Measurements from ENCODE around the gene PRKCH.
"Not testable (repeated sequence)": the region's sequence is repeated elsewhere in the genome, so short reads cannot be mapped to it uniquely, and the experiment has no call there.

Gene PRKCH

GRCh38 chr14:61528591-61529021 is 207.2 kb downstream of the PRKCH start:
- no peak for DNase-seq (ENCODE audit: low read depth, low spot score)
- H3K9ac ChIP-seq (ENCODE audit: insufficient read length), result no peak overlapping the region
- TF ChIP-seq POLR2AphosphoS5 (IDR thresholded peaks at IDR 0.05; ENCODE audit: borderline replicate concordance, low read depth, low read length), result no peak
- TF ChIP-seq FOXP2 (optimal IDR thresholded peaks at IDR 0.05; ENCODE audit: control extremely low read depth, extremely low read length, insufficient read depth), result no peak
- TF ChIP-seq EZH2 (IDR thresholded peaks at IDR 0.05), result no peak
- no peak overlapping the region for H3K27ac ChIP-seq
- H3K4me3 ChIP-seq, result no peak overlapping the region
- no peaks in the 10 kb centered on the region for H3K36me3 ChIP-seq (ENCODE audit: insufficient read depth, low read length)
- no peaks in the 10 kb centered on the region for H3K9me3 ChIP-seq (ENCODE audit: low read depth, low read length)

GRCh38 chr14:61529360-61529759 is 208.0 kb downstream of the PRKCH start:
- H3K9me3 ChIP-seq (ENCODE audit: low read depth, low read length); DNase-seq (ENCODE audit: low read depth, low spot score); H3K4me3 ChIP-seq; H3K9ac ChIP-seq (ENCODE audit: insufficient read length); H3K36me3 ChIP-seq (ENCODE audit: insufficient read depth, low read length); H3K27ac ChIP-seq: not testable (repeated sequence)

DNA sequence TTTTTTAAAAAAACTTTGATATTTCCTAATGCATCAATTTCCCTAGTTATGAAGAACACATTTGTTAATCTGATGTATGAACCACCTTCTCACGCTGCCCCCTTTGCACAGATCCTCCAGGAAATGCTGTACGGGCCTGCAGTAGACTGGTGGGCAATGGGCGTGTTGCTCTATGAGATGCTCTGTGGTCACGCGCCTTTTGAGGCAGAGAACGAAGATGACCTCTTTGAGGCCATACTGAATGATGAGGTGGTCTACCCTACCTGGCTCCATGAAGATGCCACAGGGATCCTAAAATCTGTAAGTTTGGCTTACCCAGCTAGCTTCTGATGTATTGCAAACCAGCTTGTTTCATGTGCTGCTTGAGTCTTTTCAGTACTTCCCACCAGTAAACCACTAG is 208.9 kb downstream of the PRKCH start:
- TF ChIP-seq FOXP2 (optimal IDR thresholded peaks at IDR 0.05; ENCODE audit: control extremely low read depth, extremely low read length, insufficient read depth) (no peak), EZH2 (IDR thresholded peaks at IDR 0.05) (no peak), POLR2AphosphoS5 (IDR thresholded peaks at IDR 0.05; ENCODE audit: borderline replicate concordance, low read depth, low read length) (no peak)
- Histone ChIP-seq H3K4me3 (no peak overlapping the region), H3K36me3 (ENCODE audit: insufficient read depth, low read length) (no peaks in the 10 kb centered on the region), H3K9ac (ENCODE audit: insufficient read length) (no peak overlapping the region), H3K9me3 (ENCODE audit: low read depth, low read length) (no peaks in the 10 kb centered on the region), H3K27ac (no peak overlapping the region)
- DNase-seq (ENCODE audit: low read depth, low spot score), result no peak

DNA sequence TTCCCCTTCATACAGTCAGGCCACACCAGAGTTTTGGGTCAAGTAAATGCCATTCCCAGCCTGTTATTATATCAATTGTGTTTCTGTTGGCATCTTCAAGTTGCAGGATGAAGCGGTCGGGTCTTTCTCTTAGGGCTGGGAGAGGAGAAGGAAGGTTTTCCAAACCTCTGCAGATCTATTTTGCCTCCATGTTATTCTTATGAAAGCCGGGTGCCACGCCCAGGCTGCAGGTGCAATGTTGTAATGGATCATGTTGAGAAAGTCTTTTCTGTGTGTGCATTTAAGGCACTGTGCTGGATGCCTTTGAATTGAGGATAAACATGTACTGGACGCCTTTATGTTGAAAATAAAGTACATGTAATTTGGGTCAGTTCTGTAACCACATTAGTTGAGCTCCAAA is 209.5 kb downstream of the PRKCH start:
- no peaks in the 10 kb centered on the region for H3K36me3 ChIP-seq (ENCODE audit: insufficient read depth, low read length)
- no peak overlapping the region for H3K9ac ChIP-seq (ENCODE audit: insufficient read length)
- no peak overlapping the region for H3K27ac ChIP-seq
- H3K9me3 ChIP-seq (ENCODE audit: low read depth, low read length), result no peaks in the 10 kb centered on the region
- DNase-seq (ENCODE audit: low read depth, low spot score), result no peak
- TF ChIP-seq FOXP2 (optimal IDR thresholded peaks at IDR 0.05; ENCODE audit: control extremely low read depth, extremely low read length, insufficient read depth) (no peak), EZH2 (IDR thresholded peaks at IDR 0.05) (no peak), POLR2AphosphoS5 (IDR thresholded peaks at IDR 0.05; ENCODE audit: borderline replicate concordance, low read depth, low read length) (no peak)
- no peak overlapping the region for H3K4me3 ChIP-seq

DNA sequence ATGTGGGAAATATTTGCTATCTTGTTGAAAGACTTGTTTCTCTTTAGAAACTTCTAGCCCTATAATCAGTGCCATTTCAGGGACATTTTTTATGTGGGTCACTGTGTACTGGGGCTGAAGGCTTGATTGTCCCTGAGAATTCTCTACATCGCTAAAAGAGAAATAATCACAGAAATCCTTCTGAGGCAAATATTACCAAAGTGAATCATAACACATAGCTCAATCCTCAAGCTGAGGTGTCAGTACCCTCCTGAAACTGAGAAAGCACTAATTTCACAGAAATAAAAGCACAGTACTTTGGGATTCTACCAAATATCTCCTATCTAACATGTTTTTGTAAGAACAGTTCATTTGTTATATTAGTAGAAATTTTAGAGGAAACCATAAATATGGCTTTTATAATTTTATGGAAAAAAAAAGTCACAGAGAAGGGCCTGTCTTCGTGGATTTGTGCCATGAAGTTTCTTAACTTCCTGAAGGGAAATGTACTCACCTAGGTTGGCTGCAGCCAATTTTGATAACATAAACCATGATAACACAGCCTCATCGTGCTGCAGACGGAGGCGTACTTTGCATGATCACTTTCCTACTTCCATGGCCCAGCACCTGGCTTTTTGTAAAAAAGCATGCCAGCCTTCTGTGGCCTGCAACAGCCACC is 210.2 kb downstream of the PRKCH start:
- Histone ChIP-seq H3K27ac (no peak overlapping the region), H3K36me3 (ENCODE audit: insufficient read depth, low read length) (no peaks in the 10 kb centered on the region), H3K4me3 (no peak overlapping the region), H3K9me3 (ENCODE audit: low read depth, low read length) (no peaks in the 10 kb centered on the region), H3K9ac (ENCODE audit: insufficient read length) (no peak overlapping the region)
- no peak for DNase-seq (ENCODE audit: low read depth, low spot score)
- TF ChIP-seq POLR2AphosphoS5 (IDR thresholded peaks at IDR 0.05; ENCODE audit: borderline replicate concordance, low read depth, low read length), result no peak
- TF ChIP-seq FOXP2 (optimal IDR thresholded peaks at IDR 0.05; ENCODE audit: control extremely low read depth, extremely low read length, insufficient read depth), result no peak
- TF ChIP-seq EZH2 (IDR thresholded peaks at IDR 0.05), result no peak

DNA sequence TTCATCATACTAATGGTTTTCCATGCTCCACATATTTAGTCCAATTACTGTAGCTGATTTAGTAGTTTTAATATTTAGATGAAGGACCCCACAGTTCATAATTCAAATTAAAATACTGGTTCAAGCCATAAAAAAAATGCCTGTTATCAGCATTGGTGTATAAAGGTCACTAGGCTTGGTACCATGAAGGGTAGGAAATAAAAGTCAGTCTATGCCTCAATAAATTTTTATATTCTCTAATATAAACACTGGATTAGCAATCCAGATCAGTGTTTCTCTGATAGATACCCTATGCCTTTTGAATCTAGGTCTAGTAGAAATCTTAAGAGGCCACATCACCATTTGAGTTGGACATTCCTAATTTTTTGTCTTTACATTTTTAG is 210.7 kb downstream of the PRKCH start:
- Histone ChIP-seq H3K4me3 (no peak overlapping the region), H3K36me3 (ENCODE audit: insufficient read depth, low read length) (no peaks in the 10 kb centered on the region), H3K9me3 (ENCODE audit: low read depth, low read length) (no peaks in the 10 kb centered on the region), H3K27ac (no peak overlapping the region), H3K9ac (ENCODE audit: insufficient read length) (no peak overlapping the region)
- TF ChIP-seq POLR2AphosphoS5 (IDR thresholded peaks at IDR 0.05; ENCODE audit: borderline replicate concordance, low read depth, low read length), result no peak
- no peak for TF ChIP-seq FOXP2 (optimal IDR thresholded peaks at IDR 0.05; ENCODE audit: control extremely low read depth, extremely low read length, insufficient read depth)
- TF ChIP-seq EZH2 (IDR thresholded peaks at IDR 0.05), result no peak
- no peak for DNase-seq (ENCODE audit: low read depth, low spot score)

DNA sequence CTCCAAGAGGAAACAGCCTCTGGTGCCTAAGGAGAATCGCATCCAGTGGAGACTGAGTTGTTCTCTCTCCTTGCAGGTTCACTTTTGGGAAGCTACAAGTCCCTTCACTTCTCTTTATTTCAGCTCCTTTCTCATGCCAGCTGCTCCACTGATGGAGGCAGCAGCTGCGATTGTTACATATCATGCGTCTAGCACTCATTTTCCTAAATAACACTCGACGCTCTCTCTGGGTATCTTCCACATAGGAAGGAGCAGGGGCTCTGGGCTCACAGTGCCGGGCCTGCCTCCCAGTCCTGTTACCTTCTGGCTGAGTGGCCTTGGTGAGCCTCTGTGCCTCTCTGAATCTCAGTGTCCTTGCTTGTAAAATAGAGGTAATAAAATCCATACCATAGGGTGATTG is 211.4 kb downstream of the PRKCH start:
- DNase-seq (ENCODE audit: low read depth, low spot score), result no peak
- H3K36me3 ChIP-seq (ENCODE audit: insufficient read depth, low read length), result no peaks in the 10 kb centered on the region
- H3K9me3 ChIP-seq (ENCODE audit: low read depth, low read length), result no peaks in the 10 kb centered on the region
- H3K9ac ChIP-seq (ENCODE audit: insufficient read length), result no peak overlapping the region
- H3K4me3 ChIP-seq, result no peak overlapping the region
- H3K27ac ChIP-seq, result no peak overlapping the region
- no peak for TF ChIP-seq POLR2AphosphoS5 (IDR thresholded peaks at IDR 0.05; ENCODE audit: borderline replicate concordance, low read depth, low read length)
- TF ChIP-seq EZH2 (IDR thresholded peaks at IDR 0.05), result no peak
- no peak for TF ChIP-seq FOXP2 (optimal IDR thresholded peaks at IDR 0.05; ENCODE audit: control extremely low read depth, extremely low read length, insufficient read depth)

GRCh38 chr14:61533513-61534255 is 212.3 kb downstream of the PRKCH start:
- DNase-seq (ENCODE audit: low read depth, low spot score), result no peak
- no peaks in the 10 kb centered on the region for H3K9me3 ChIP-seq (ENCODE audit: low read depth, low read length)
- no peak for TF ChIP-seq EZH2 (IDR thresholded peaks at IDR 0.05)
- TF ChIP-seq POLR2AphosphoS5 (IDR thresholded peaks at IDR 0.05; ENCODE audit: borderline replicate concordance, low read depth, low read length), result no peak
- no peak for TF ChIP-seq FOXP2 (optimal IDR thresholded peaks at IDR 0.05; ENCODE audit: control extremely low read depth, extremely low read length, insufficient read depth)
- no peak overlapping the region for H3K4me3 ChIP-seq
- no peak overlapping the region for H3K9ac ChIP-seq (ENCODE audit: insufficient read length)
- no peaks in the 10 kb centered on the region for H3K36me3 ChIP-seq (ENCODE audit: insufficient read depth, low read length)
- no peak overlapping the region for H3K27ac ChIP-seq

GRCh38 chr14:61535032-61535431 is 213.7 kb downstream of the PRKCH start:
- TF ChIP-seq FOXP2 (optimal IDR thresholded peaks at IDR 0.05; ENCODE audit: control extremely low read depth, extremely low read length, insufficient read depth), result no peak
- no peak for TF ChIP-seq POLR2AphosphoS5 (IDR thresholded peaks at IDR 0.05; ENCODE audit: borderline replicate concordance, low read depth, low read length)
- TF ChIP-seq EZH2 (IDR thresholded peaks at IDR 0.05), result no peak
- Histone ChIP-seq H3K9ac (ENCODE audit: insufficient read length) (no peak overlapping the region), H3K36me3 (ENCODE audit: insufficient read depth, low read length) (no peaks in the 10 kb centered on the region), H3K4me3 (no peak overlapping the region), H3K9me3 (ENCODE audit: low read depth, low read length) (no peaks in the 10 kb centered on the region), H3K27ac (no peak overlapping the region)
- no peak for DNase-seq (ENCODE audit: low read depth, low spot score)

Measured in SK-N-MC (cell line).